ENCODE measurements around the gene RARRES2.

Gene RARRES2

DNA sequence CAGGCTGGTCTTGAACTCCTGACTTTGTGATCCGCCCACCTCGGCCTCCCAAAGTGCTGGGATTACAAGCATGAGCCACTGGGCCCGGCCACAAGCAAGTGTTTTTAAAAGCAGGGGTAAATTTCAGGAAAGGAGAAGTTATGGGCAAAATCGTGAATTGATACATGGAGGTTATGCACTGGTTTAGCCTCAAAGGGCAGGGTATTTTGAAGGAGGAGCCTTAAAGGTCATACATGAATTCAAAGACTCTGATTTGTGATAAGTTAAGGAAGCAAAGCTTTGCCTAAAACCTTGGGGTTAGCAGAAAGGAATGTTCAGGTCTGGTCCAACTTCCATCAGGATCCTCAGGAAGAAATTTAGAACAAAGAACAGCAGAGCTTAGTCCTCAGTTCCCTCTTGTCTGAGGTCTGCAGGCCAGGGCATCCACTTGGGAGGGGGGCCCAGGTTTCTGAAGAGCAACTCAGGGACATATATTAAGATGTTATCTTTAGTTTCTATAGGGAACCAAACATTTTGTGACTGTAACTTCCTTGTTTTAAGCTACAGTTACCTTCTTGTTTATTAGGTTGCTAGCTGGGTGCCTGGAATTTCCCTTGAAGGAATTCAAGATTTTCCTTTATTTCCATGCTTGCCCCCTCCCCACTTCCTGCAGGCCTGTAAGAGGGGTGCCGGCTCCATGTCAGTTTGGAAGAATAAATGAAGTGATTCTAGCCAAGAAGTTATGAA lies 24.4 kb upstream of the RARRES2 start:
- H4K20me1 ChIP-seq (ENCODE audit: control insufficient read depth, insufficient read depth, low read depth, low read length), result peaks cover 4% of the 10 kb centered on the region
- H3K9me3 ChIP-seq (ENCODE audit: control insufficient read depth, insufficient read depth, low read length), result no peaks in the 10 kb centered on the region
- H3K27me3 ChIP-seq (ENCODE audit: control insufficient read depth, low read length), result no peaks in the 10 kb centered on the region
- peak overlapping the region; percentile 62 for H3K4me2 ChIP-seq (ENCODE audit: low read length)
- H3K9me2 ChIP-seq (replicated peaks; ENCODE audit: control insufficient read depth, low read length), result no peaks in the 10 kb centered on the region
- H3K4me1 ChIP-seq (ENCODE audit: control insufficient read depth, low read length), result peaks cover 88% of the 10 kb centered on the region
- H3K4me3 ChIP-seq (ENCODE audit: low read length), result peak overlapping the region; percentile 36
- peaks cover 20% of the 10 kb centered on the region for H3K36me3 ChIP-seq (ENCODE audit: control insufficient read depth, low read length)
- peaks cover 28% of the 10 kb centered on the region for H3F3A ChIP-seq (ENCODE audit: control insufficient read depth, insufficient read depth)
- H3K27ac ChIP-seq (ENCODE audit: low read depth, low read length), result peak overlapping the region; percentile 90
- no peak for TF ChIP-seq EZH2phosphoT487 (IDR thresholded peaks at IDR 0.05; ENCODE audit: borderline replicate concordance, low read length)
- TF ChIP-seq, protein P1, sequence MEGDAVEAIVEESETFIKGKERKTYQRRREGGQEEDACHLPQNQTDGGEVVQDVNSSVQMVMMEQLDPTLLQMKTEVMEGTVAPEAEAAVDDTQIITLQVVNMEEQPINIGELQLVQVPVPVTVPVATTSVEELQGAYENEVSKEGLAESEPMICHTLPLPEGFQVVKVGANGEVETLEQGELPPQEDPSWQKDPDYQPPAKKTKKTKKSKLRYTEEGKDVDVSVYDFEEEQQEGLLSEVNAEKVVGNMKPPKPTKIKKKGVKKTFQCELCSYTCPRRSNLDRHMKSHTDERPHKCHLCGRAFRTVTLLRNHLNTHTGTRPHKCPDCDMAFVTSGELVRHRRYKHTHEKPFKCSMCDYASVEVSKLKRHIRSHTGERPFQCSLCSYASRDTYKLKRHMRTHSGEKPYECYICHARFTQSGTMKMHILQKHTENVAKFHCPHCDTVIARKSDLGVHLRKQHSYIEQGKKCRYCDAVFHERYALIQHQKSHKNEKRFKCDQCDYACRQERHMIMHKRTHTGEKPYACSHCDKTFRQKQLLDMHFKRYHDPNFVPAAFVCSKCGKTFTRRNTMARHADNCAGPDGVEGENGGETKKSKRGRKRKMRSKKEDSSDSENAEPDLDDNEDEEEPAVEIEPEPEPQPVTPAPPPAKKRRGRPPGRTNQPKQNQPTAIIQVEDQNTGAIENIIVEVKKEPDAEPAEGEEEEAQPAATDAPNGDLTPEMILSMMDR (IDR thresholded peaks at IDR 0.05; ENCODE audit: low read depth, low read length, poor library complexity, severe bottlenecking), result no peak
- peaks cover 26% of the 10 kb centered on the region for H3K79me2 ChIP-seq (ENCODE audit: control insufficient read depth, low read length)

DNA sequence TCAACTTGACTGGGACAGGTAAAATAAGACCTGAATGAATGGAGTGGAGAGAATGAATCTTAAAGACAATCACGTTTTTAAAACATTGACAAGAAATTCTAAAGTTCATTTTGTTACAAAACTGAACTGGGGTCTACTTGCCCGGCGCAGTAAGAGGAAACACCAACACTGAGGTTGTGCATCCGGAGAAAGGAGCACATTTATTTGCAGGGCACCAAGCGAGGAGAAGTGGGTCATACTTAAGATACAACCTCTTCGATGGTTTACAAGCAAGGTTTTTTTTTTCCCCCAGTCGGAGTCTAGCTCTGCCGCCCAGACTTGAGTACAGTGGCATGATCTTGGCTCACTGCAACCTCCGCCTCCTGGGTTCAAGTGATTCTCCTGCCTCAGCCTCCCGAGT lies 23.8 kb upstream of the RARRES2 start:
- peak overlapping the region; percentile 62; the same call in 1 of the 2 replicates for H3K4me2 ChIP-seq (ENCODE audit: low read length)
- H3K27me3 ChIP-seq (ENCODE audit: control insufficient read depth, low read length), result no peaks in the 10 kb centered on the region
- no peak overlapping the region for H3K4me3 ChIP-seq (ENCODE audit: low read length)
- peaks cover 81% of the 10 kb centered on the region for H3K4me1 ChIP-seq (ENCODE audit: control insufficient read depth, low read length)
- H3K9me3 ChIP-seq (ENCODE audit: control insufficient read depth, insufficient read depth, low read length), result no peaks in the 10 kb centered on the region
- no peaks in the 10 kb centered on the region for H3K9me2 ChIP-seq (replicated peaks; ENCODE audit: control insufficient read depth, low read length)
- no peaks in the 10 kb centered on the region for H4K20me1 ChIP-seq (ENCODE audit: control insufficient read depth, insufficient read depth, low read depth, low read length)
- no peak for TF ChIP-seq EZH2phosphoT487 (IDR thresholded peaks at IDR 0.05; ENCODE audit: borderline replicate concordance, low read length)
- TF ChIP-seq, protein P1 (IDR thresholded peaks at IDR 0.05; ENCODE audit: low read depth, low read length, poor library complexity, severe bottlenecking), result no peak
- H3K36me3 ChIP-seq (ENCODE audit: control insufficient read depth, low read length), result peaks cover 13% of the 10 kb centered on the region
- peaks cover 19% of the 10 kb centered on the region for H3K79me2 ChIP-seq (ENCODE audit: control insufficient read depth, low read length)
- H3F3A ChIP-seq (ENCODE audit: control insufficient read depth, insufficient read depth), result peaks cover 28% of the 10 kb centered on the region
- peak overlapping the region; percentile 90 for H3K27ac ChIP-seq (ENCODE audit: low read depth, low read length)

DNA sequence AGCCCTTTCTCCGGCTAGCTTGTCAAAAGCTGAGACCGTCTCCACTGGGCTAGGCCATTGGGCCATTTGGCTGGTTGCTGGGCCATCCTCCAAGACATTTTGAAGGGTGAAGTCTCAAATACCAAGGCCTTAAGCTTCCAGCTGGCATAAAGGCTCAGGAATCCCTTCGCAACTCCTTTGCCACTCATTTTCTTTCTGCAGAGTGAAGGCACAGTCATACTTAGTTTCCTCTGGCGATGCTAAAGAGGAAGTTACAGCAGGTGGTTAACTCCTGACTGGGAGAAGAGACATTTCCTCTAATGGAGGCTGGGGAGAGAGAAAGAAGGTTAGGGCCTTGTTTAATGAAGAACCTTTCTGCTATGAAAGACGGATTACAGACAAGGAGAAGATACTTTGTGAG lies 22.4 kb upstream of the RARRES2 start:
- H3K9me2 ChIP-seq (replicated peaks; ENCODE audit: control insufficient read depth, low read length), result no peaks in the 10 kb centered on the region
- H3K4me3 ChIP-seq (ENCODE audit: low read length), result peak overlapping the region; percentile 42
- no peaks in the 10 kb centered on the region for H3K9me3 ChIP-seq (ENCODE audit: control insufficient read depth, insufficient read depth, low read length)
- peaks cover under 1% of the 10 kb centered on the region for H3K36me3 ChIP-seq (ENCODE audit: control insufficient read depth, low read length)
- peaks cover 32% of the 10 kb centered on the region for H3F3A ChIP-seq (ENCODE audit: control insufficient read depth, insufficient read depth)
- no peaks in the 10 kb centered on the region for H3K27me3 ChIP-seq (ENCODE audit: control insufficient read depth, low read length)
- peaks cover 76% of the 10 kb centered on the region for H3K4me1 ChIP-seq (ENCODE audit: control insufficient read depth, low read length)
- peak overlapping the region; percentile 62 for H3K4me2 ChIP-seq (ENCODE audit: low read length)
- H3K27ac ChIP-seq (ENCODE audit: low read depth, low read length), result peak overlapping the region; percentile 90
- H3K79me2 ChIP-seq (ENCODE audit: control insufficient read depth, low read length), result peaks cover 6% of the 10 kb centered on the region
- TF ChIP-seq, protein P1 (IDR thresholded peaks at IDR 0.05; ENCODE audit: low read depth, low read length, poor library complexity, severe bottlenecking), result no peak
- TF ChIP-seq EZH2phosphoT487 (IDR thresholded peaks at IDR 0.05; ENCODE audit: borderline replicate concordance, low read length), result no peak
- H4K20me1 ChIP-seq (ENCODE audit: control insufficient read depth, insufficient read depth, low read depth, low read length), result no peaks in the 10 kb centered on the region

All from DOHH2 (cell line).